HG03457 (cell line): ENCODE measurements around the gene EZH1.
"Not testable (repeated sequence)": the region's sequence is repeated elsewhere in the genome, so short reads cannot be mapped to it uniquely, and the experiment has no call there.

Source experiments
- ATAC-seq: cut with Tn5 transposase; IDR thresholded peaks from one replicate; pipeline ENCODE4 v1.9.1; 2021; ENCODE audit warnings: moderate number of reproducible peaks; ENCODE audit not compliant: unreplicated experiment

Gene EZH1

GRCh38 chr17:42773290-42774035, 28.6 kb upstream of the EZH1 start, which contains the start of gene VPS25:
Gene VPS25, plus strand, starts transcription at chr17:42773449. Its CDS starts 27 bp downstream, at chr17:42773476.
- no peak for ATAC-seq

GRCh38 chr17:42772945-42773289, 28.1 kb upstream of the EZH1 start:
- no peak for ATAC-seq

DNA sequence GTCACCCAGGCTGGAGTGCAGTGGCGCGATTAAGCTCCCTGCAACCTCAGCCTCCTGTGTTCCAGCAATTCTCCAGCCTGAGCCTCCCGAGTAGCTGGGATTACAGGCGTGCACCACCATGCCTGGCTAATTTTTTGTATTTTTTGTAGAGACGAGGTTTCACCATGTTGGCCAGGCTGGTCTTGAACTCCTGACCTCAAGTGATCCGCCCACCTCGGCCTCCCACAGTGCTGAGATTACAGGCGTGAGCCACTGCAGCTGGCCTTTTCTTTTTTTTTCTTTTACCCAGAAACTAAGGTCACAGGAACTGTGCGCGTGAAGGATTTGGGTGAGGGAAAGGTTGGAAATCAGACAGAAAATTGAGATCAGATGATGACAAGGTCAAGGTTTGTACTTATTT, 25.1 kb upstream of the EZH1 start:
- ATAC-seq = not testable (repeated sequence)

DNA sequence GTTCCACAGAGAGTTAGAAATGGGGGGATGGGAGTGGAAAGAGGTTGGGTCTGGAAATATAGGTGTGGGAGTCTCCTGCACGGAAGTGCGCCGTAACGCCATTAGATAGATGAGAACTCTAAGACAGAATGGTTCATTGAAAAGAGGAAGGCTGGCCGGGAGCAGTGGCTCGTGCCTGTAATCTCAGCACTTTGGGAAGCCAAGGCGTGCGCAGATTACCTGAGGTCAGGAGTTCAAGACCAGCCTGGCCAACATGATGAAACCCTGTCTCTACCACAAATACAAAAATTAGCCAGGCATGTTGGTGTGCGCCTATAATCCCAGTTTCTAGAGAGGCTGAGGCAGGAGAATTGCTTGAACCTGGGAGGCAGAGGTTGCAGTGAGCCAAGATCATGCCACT, 23.2 kb upstream of the EZH1 start:
- not testable (repeated sequence) for ATAC-seq

DNA sequence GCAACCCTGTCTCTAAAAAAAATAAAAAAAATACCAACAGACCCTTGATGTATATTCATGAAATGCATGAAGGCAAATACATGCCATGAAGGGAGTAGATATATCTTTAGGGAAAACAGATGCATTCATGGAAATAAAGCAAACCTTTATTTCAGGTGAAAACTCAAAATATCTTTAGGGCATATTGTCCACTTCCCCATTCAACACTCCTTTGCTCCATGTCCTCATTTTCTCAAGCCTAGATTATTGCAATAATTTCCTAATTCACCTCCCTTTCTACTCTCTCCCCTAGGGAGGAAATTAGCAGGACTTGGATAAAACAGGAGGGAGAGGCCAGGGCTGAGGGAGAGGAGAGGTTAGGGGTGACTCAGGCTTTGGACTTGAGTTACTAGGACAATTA, 22.7 kb upstream of the EZH1 start:
- no peak for ATAC-seq

DNA sequence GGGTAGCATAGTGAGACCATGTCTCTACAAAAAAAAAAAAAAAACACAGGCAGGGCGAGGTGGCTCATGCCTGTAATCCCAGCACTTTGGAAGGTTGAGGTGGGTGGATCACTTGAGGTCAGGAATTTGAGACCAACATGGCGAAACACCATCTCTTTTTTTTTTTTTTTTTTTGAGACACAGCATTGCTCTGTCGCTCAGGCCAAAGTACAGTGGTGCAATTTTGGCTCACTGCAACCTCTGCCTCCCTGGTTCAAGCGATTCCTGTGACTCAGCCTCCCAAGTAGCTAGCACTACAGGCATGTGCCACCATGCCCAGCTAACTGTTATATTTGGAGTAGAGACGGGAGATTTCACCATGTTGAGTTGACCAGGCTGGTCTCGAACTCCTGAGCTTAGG, 21.3 kb upstream of the EZH1 start:
- no peak for ATAC-seq

- ATAC-seq = no peak
These were observed 16.8 kb upstream of the EZH1 start for GRCh38 chr17:42761638-42762037.

- no peak for ATAC-seq
These were observed 16.1 kb upstream of the EZH1 start, which contains the start of gene RAMP2 for GRCh38 chr17:42760652-42761581. Gene RAMP2, plus strand, starts transcription at chr17:42761227. Its CDS starts 35 bp downstream, at chr17:42761262.

GRCh38 chr17:42759982-42760651, 15.3 kb upstream of the EZH1 start:
- no peak for ATAC-seq

- no peak for ATAC-seq
These were observed 9.9 kb upstream of the EZH1 start for GRCh38 chr17:42754782-42755181.

GRCh38 chr17:42751628-42752027, 6.8 kb upstream of the EZH1 start:
- no peak for ATAC-seq

DNA sequence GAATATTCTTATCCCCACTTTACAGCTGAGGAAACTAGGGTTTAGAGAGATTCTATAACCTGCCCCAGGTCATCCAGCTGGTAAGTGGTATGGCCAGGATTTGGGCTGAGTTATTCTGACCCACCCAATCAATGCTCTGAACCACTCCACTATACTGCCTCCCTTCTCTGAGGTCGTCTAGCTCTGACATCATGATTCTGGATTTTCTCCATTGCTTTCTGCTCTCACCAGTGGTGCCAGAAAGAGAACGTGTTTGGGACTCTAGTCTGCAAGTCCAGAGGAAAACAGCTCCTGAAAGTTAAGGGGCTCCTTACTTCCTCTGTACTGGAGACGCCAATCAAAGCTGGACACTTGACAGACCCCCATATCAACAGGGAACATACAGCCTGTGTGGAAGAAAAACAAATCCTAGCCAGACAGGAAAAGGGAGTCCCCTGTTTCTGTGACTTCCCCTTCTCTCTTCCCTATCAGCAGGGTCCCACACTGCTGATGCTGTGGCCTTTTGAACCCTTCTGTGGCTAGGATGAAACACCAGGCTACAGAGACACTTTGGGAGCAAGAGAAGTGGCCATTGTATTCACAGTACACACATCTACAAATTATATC, 6.0 kb upstream of the EZH1 start:
- no peak for ATAC-seq

GRCh38 chr17:42748908-42749798, 4.3 kb upstream of the EZH1 start:
- no peak for ATAC-seq

DNA sequence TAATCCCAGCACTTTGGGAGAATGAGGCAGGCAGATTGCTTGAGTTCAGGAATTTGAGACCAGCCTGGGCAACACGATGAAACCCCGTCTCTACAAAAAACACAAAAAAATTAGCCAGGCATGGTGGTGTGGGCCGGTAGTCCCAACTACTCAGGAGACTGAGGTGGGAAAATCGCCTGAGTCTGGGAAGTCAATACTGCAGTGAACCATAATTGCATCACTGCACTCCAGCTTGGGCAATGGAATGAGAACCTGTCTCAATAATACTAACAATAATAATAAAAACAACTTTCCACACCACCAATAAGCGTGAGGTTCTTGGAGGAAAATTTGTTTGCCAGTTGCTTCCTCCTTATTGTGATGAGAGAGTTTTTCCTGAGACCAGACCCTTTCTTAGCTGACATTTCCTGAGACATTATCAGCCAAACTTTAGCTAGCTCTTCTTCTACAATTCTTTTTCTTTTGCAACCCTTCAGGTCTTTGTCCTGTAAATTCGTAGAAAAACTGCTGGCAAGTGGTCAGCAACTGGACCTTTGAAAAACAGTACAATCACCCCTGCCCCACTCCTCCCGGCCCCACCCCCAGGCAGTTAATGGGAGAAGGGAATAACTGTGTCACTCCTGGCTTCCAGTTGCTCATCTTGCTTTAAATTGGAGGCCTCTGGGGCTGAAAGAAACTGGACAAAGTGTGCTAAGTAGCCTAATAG, 3.5 kb upstream of the EZH1 start:
- ATAC-seq = no peak

GRCh38 chr17:42744283-42744805, 496 bp downstream of the EZH1 start:
- ATAC-seq = peak; percentile 34

GRCh38 chr17:42743595-42744282, 1.1 kb downstream of the EZH1 start:
- no peak for ATAC-seq

- not testable (repeated sequence) for ATAC-seq
These were observed 1.9 kb downstream of the EZH1 start for GRCh38 chr17:42742916-42743315.

GRCh38 chr17:42740699-42741098, 4.1 kb downstream of the EZH1 start:
- no peak for ATAC-seq
